Small intestine (tissue), 7 donors: ENCODE data around the gene RAB34. TPM values are rescaled to one million over a fixed set of nuclear protein-coding genes. Genes with fewer than 3 reads are reported as not detected.

Experiments used
- DNase-seq, 2 donors: peaks; one replicate each; pipeline versions ENCODE4 v3.0.0 to v3.0.0-alpha.2; 2013
- FAIRE-seq: peaks from 2 replicates; lab custom pipeline; 2012; peaks lifted over from hg19 to GRCh38; lab: Jason Lieb, UNC
- H3K27ac ChIP-seq, 3 donors: one replicate each; pipeline ENCODE4 v1.5.1; 2013; ENCODE audit warnings: low read length in 2 of 3, mild to moderate bottlenecking in 2 of 3, control low read depth in 1 of 3, inconsistent platforms in 1 of 3, low read depth in 1 of 3, moderate library complexity in 1 of 3
- H3K27me3 ChIP-seq, 3 donors: one replicate each; pipeline ENCODE4 v1.6.1; 2013; ENCODE audit warnings: low read length in 3 of 3, inconsistent platforms in 1 of 3; ENCODE audit not compliant: control insufficient read depth in 3 of 3, insufficient read depth in 3 of 3
- H3K36me3 ChIP-seq, 3 donors: one replicate each; pipeline ENCODE4 v1.6.1; 2013; ENCODE audit warnings: low read length in 3 of 3, inconsistent platforms in 1 of 3, low read depth in 1 of 3, mild to moderate bottlenecking in 1 of 3, moderate library complexity in 1 of 3; ENCODE audit not compliant: control insufficient read depth in 3 of 3, insufficient read depth in 2 of 3
- H3K4me1 ChIP-seq, 3 donors: one replicate each; pipeline ENCODE4 v1.6.1; 2013; ENCODE audit warnings: low read length in 2 of 3, inconsistent platforms in 1 of 3, low read depth in 1 of 3, mild to moderate bottlenecking in 1 of 3, moderate library complexity in 1 of 3; ENCODE audit not compliant: control insufficient read depth in 3 of 3, insufficient read depth in 2 of 3
- H3K4me3 ChIP-seq, 3 donors: one replicate each; pipeline ENCODE4 v1.5.1; 2013; ENCODE audit warnings: low read length in 3 of 3, control low read depth in 1 of 3, inconsistent platforms in 1 of 3, low read depth in 1 of 3, mild to moderate bottlenecking in 1 of 3, moderate library complexity in 1 of 3
- H3K9me3 ChIP-seq, 2 donors: one replicate each; pipeline ENCODE4 v1.6.1; 2013; ENCODE audit warnings: low read depth in 1 of 2, low read length in 1 of 2; ENCODE audit not compliant: control insufficient read depth in 2 of 2, insufficient read depth in 1 of 2
- WGBS, 3 donors: extraction: QIAGEN DNeasy Blood & Tissue Kit; methylation state at CpG; one replicate each; pipeline ENCODE4 v1.1.7; 2013; 5-methylcytosine and 5-hydroxymethylcytosine counted together
- polyA plus RNA-seq, 4 donors: library from polyadenylated mRNA; stranded (reverse) in 3 of 4; unstranded in 1 of 4; fragments of 200-250 nt in 3 of 4; fragments of 120-200 nt in 1 of 4; gene quantifications; one replicate each; pipeline versions ENCODE4 v1.2.1 to v1.2.3, GENCODE V29; 2013
- donor health status: healthy with polysubstance abuse.
- donor health status: control.
- donor health status: control.
- donor health status: Bipolar disorder and iron deficiency.
- donor health status: healthy.

Gene RAB34
- polyA plus RNA-seq, 4 donors, result 4.2 to 76.4 (median 32.2) TPM

DNA sequence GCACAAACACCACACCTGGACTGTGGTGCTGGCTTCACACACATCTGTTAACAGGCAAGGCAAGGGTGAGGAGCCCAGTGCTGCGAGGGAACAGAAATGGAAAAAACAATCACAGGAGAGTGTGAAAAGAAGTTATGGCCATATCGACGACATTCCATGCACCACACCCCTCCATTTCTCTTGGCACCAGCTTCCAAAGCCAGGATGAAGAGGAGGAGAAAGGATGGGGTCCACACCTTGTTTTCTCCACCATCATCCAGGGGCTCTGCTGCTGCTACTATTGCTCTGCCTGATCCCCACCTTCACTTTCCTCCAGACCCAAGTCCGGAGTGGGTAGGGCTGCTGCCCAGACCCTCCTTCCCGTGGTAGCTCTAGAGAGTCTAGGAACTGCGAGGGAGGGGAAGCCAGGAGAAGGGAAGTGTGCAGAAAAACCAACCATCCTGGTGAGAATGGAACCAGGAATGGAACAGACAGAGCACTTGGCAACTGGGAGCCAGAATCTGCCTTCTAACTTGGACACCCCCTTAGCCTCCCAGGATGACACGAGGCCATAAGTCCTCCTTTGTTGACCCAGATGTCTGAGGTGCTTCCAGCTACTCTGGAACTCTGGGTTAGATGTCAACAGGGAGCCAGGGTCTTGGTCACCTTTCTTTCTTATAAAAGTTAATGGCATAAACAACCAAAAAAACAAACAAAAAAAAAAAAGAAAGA is 4.8 kb downstream of the RAB34 start:
- no peaks in the 10 kb centered on the region for H3K9me3 ChIP-seq
- DNase-seq (no peak), FAIRE-seq (no peak)
- H3K4me3 ChIP-seq, result no peak overlapping the region
- peaks cover 0 to 33% (median 0%) of the 10 kb centered on the region in 3 donors for H3K36me3 ChIP-seq
- H3K27ac ChIP-seq, result no peak overlapping the region
- peaks cover 0 to 5% (median 3%) of the 10 kb centered on the region in 3 donors for H3K27me3 ChIP-seq
- 71 to 79% (median 76%) methylated on average over 7 of the region's 7 CpGs for WGBS, 3 donors
- peaks cover 0 to 30% (median 2%) of the 10 kb centered on the region in 3 donors for H3K4me1 ChIP-seq

DNA sequence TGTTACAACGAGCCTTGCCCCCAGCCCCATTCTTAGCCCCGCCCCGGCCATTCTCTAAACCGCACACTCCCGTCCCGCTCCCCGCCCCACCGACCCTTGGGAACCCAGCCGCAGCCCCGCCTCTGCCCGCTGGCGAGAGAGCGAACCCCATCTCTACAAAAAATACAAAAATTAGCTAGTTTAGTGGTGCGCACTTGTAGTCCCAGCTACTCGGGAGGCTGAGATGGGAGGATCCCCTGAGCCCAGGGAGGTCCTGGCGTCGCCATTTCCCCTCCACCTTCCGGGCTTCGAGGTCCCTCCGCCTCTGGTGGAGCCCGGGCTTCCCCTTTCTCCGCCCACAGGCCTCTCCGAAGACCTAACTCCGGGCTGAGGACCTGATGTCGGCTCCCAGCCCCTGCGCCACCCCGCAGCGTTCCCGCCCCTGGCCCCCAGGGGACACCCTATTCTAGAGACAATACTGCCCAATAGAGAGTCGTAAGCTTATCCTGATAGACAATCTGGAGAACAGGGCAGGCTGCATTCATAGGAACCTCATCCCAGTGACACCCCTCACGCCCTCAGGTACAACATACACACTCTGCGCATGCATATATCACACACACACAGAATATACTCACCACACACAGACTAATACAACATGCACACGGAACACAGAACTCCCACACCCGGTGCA is 5.5 kb downstream of the RAB34 start:
- Histone ChIP-seq H3K4me3 (peak overlapping the region; percentile 24 to 53 (median 52)), H3K36me3 (peaks cover 0 to 33% (median 0%) of the 10 kb centered on the region in 3 donors), H3K27ac (peak overlapping the region in 2 of 3 donors; percentile 88 to 94), H3K27me3 (peaks cover 0 to 5% (median 0%) of the 10 kb centered on the region in 3 donors), H3K9me3 (no peaks in the 10 kb centered on the region), H3K4me1 (peaks cover 0 to 27% (median 2%) of the 10 kb centered on the region in 3 donors)
- DNase-seq (no peak), FAIRE-seq (no peak)
- 35 to 55% (median 52%) methylated on average over 33 to 34 of the region's 34 CpGs for WGBS, 3 donors

DNA sequence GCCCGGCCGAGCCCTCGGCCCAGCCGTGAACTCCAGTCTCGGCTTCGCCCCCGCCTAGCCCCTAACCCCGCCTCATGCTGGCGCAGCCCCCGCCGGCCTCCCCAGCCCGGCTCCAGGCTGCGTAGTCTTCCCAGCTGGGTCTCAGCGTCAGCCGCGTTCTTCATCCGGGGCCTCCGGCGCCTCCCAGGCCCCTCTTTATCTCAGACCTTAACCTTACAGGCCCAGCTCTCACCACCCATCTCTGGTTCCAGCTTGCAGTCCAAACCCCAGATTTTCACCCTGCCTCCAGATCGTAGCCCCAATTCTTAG is 6.0 kb downstream of the RAB34 start, which contains the start of gene PROCA1:
TSS of gene PROCA1 (minus strand) at position 166 of the 309 bp plus-strand sequence. CDS start 228 bp downstream, outside the sequence.
- peak within 1 kb of the TSS; percentile 79 to 94 (median 91) for H3K27ac ChIP-seq
- FAIRE-seq (no peak), DNase-seq (no peak)
- no peaks in the 10 kb centered on the region for H3K9me3 ChIP-seq
- H3K36me3 ChIP-seq, result peaks cover 0 to 33% (median 0%) of the 10 kb centered on the region in 3 donors
- WGBS, 3 donors, result 2 to 7% (median 5%) methylated on average over 20 of the region's 20 CpGs
- peaks cover 0 to 1% (median 0%) of the 10 kb centered on the region in 3 donors for H3K27me3 ChIP-seq
- H3K4me3 ChIP-seq, result peak within 1 kb of the TSS; percentile 48 to 60 (median 52)
- H3K4me1 ChIP-seq, result peaks cover 0 to 23% (median 2%) of the 10 kb centered on the region in 3 donors

DNA sequence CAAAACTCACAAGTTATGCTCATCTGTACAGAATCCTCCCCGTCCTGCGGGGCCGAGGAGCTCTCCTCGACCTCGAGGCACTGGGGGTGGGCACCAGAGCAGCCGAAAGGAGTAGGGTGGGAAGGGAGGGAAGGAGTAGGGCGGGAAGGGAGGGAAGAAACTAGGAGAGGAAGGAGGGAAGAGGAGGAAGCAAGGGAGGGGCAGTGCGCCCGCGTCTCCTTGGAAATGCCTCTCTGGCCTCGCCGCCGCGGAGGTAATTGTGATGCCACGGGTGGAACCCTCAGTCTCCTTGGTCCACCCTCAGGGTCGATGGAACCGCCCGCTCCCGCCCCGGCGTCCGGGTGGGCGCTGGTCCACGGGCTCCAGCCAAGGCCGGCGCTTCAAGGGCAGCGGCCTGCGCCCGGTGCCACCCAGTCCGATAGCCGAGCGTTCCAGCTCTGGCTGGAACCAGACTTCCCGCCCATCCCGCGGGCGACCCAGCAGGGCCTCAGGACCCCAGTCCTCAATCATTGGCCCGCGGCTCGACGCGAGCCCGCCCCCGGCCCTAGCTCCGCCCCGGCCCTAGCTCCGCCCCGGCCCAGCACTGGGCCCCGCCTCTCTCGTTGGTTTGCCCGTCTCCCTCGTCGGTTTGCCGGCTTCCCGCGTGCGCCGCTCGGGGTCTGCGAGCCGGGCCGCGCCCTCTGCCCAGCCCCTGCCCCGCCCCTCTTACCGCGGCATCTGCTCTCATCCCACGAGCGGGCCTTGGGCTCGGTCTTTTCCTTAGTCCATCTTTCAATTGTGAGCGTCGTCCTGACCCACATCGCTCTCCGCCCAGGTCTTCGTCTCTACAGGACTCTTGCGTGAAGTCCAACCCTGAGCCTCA is 6.6 kb downstream of the RAB34 start:
- Histone ChIP-seq H3K36me3 (peaks cover 0 to 37% (median 0%) of the 10 kb centered on the region in 3 donors), H3K27me3 (no peaks in the 10 kb centered on the region), H3K27ac (peak overlapping the region; percentile 79 to 94 (median 91)), H3K4me1 (peaks cover 0 to 19% (median 2%) of the 10 kb centered on the region in 3 donors), H3K4me3 (peak overlapping the region; percentile 48 to 60 (median 52)), H3K9me3 (no peaks in the 10 kb centered on the region)
- FAIRE-seq (no peak), DNase-seq (peak; percentile 87 to 95)
- WGBS, 3 donors, result 1 to 2% (median 1%) methylated on average over 43 to 74 of the region's 74 CpGs

DNA sequence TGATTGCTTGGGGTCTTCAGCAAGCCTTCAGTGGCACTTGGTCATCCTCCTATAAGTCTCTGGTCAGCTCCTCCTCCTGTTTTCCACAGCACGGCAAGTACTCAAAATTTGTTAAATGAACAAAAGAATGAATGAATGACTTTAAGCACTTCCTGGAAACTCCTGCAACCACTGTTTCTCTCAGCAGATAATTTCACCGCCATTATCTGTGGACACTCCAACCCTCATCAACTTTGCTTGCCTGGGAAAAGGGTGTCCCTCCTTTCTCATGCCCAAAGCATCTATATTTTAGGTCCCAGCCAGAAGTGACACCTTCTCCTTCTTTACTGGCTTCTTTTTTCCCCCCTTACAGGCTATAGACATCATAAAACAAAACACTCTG is 10.3 kb downstream of the RAB34 start:
- Histone ChIP-seq H3K36me3 (peaks cover 3 to 44% (median 4%) of the 10 kb centered on the region in 3 donors), H3K4me3 (no peak overlapping the region), H3K9me3 (no peaks in the 10 kb centered on the region), H3K27me3 (no peaks in the 10 kb centered on the region), H3K27ac (no peak overlapping the region), H3K4me1 (peaks cover 0 to 19% (median 1%) of the 10 kb centered on the region in 3 donors)
- 78 to 88% (median 85%) methylated on average over 2 of the region's 2 CpGs for WGBS, 3 donors
- DNase-seq, result no peak
- no peak for FAIRE-seq

DNA sequence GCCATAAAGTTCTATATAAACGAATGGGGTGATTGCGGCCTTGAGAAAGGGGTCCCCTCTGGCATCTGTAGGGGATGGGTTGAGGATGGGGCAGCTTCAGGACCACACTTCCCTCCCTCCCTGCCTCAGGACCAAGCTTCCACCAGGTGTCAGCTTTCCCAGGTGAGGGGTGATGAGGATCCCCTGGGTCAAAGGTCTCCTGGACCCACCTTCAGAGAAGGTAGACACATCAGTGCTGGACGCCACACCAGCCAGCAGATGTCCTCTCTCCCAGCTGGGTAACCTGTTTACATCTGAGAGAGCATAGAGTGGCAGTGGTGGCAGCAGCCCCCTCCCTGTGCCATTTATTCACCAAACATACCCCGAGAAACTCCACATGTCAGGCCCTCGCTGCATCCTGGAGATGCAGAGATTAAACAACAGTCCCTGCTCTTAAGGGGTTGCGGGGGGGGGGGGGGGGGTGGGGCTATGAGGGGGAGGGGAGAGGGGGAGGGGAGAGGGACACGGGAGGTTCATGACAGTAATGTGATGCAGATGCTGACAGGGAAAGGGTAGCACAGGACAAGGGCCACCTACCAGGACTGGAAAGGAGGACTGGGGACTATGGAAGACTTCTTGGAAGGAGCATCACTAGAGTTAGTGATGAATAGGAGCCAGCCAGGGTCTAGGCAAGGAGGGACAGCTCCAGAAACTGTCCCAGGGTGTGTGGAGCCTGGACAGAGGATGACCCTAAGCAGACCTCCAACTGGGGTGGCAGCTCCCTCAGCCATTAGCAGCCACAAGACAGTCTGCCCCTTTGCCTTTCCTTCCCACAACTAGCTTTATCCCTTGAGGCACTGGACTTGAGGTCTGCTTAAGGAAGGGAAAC is 11.0 kb downstream of the RAB34 start:
- H3K36me3 ChIP-seq, result peaks cover 3 to 50% (median 7%) of the 10 kb centered on the region in 3 donors
- FAIRE-seq, result no peak
- H3K27me3 ChIP-seq, result no peaks in the 10 kb centered on the region
- no peaks in the 10 kb centered on the region for H3K9me3 ChIP-seq
- no peak for DNase-seq
- no peak overlapping the region for H3K4me3 ChIP-seq
- 59 to 66% (median 66%) methylated on average over 4 to 6 of the region's 7 CpGs for WGBS, 3 donors
- no peak overlapping the region for H3K27ac ChIP-seq
- H3K4me1 ChIP-seq, result peaks cover 0 to 13% (median 0%) of the 10 kb centered on the region in 3 donors

DNA sequence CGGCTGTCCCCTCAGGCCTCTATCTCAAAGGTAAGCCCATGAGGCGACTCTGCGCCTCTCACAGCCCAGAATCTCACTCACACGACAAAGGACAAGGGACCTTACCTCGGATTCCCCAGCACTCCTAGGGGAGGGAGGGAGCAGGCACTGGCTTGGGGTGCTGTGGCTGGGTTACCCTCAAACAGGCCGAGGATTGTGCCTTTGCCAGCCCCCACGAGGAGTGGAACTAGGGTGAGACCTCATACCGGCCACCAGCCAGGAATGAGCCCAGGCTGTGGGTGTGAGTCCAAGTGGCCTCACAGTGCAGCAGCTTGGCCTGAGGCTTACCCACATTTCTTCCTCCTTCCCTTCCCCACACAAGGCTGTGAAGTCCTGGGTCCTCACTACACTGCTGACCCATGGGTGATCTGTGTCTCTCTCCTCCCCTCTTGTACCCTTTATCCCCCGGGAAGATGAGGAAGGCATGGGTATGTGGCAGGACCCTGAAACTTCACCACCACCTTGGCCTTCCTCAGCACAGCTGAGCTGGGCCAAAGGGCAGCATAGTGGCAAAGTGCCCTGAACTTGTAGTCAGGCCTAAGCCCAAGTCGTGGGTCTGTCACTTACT is 11.8 kb downstream of the RAB34 start:
- Histone ChIP-seq H3K27me3 (no peaks in the 10 kb centered on the region), H3K36me3 (peaks cover 9 to 59% (median 11%) of the 10 kb centered on the region in 3 donors), H3K9me3 (no peaks in the 10 kb centered on the region), H3K27ac (peak overlapping the region in 1 of 3 donors; percentile 13), H3K4me3 (no peak overlapping the region), H3K4me1 (peaks cover 0 to 9% (median 0%) of the 10 kb centered on the region in 3 donors)
- DNase-seq, result no peak
- no peak for FAIRE-seq
- WGBS, 3 donors, result 70 to 79% (median 76%) methylated on average over 10 of the region's 10 CpGs
